DMS79 (cell line): ENCODE measurements around the gene PWWP2A.
"Not testable (repeated sequence)": the region's sequence is repeated elsewhere in the genome, so short reads cannot be mapped to it uniquely, and the experiment has no call there.

Experiments
- DNase-seq: peaks from one replicate; lab custom pipeline; 2025; lab: John Stamatoyannopoulos, UW

Gene PWWP2A, protein sequence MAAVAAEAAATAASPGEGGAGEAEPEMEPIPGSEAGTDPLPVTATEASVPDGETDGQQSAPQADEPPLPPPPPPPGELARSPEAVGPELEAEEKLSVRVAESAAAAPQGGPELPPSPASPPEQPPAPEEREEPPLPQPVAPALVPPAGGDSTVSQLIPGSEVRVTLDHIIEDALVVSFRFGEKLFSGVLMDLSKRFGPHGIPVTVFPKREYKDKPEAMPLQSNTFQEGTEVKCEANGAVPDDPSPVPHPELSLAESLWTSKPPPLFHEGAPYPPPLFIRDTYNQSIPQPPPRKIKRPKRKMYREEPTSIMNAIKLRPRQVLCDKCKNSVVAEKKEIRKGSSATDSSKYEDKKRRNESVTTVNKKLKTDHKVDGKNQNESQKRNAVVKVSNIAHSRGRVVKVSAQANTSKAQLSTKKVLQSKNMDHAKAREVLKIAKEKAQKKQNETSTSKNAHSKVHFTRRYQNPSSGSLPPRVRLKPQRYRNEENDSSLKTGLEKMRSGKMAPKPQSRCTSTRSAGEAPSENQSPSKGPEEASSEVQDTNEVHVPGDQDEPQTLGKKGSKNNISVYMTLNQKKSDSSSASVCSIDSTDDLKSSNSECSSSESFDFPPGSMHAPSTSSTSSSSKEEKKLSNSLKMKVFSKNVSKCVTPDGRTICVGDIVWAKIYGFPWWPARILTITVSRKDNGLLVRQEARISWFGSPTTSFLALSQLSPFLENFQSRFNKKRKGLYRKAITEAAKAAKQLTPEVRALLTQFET

DNA sequence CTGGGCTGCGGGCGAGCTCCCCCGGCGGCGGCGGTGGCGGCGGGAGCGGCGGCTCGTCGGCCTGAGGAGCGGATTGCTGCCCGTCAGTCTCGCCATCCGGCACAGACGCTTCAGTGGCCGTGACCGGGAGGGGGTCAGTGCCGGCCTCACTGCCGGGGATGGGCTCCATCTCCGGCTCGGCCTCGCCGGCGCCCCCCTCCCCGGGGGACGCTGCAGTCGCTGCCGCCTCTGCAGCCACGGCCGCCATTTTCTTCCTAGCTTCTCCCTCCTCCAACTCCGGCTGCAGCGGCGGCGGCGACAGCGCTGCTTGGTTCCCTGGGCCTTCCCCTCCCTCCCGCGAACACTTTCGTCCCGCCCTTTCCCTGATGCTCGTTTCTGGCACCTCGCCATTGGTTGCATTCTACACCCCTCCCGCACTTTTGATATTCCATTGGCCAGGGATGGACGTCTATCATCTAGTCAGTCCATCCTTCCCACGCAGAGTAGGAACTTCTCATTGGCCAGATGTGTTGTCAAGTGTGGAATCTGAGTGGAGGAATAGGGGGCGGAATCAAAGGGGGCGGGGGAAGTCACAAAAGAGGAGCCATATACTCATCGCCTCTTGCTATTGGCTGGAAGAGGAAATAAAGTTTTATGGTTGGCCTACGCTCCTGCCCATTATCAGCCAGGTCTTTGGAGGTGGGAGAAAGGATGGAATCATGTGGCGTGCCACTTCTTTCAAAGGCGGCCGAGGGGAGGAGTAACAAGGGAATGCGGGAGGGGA, at the start of gene PWWP2A:
Gene PWWP2A, minus strand, starts transcription at position 309 of the 763 bp plus-strand sequence. Its CDS starts 62 bp downstream, at position 247.
- peak; percentile 97 for DNase-seq

DNA sequence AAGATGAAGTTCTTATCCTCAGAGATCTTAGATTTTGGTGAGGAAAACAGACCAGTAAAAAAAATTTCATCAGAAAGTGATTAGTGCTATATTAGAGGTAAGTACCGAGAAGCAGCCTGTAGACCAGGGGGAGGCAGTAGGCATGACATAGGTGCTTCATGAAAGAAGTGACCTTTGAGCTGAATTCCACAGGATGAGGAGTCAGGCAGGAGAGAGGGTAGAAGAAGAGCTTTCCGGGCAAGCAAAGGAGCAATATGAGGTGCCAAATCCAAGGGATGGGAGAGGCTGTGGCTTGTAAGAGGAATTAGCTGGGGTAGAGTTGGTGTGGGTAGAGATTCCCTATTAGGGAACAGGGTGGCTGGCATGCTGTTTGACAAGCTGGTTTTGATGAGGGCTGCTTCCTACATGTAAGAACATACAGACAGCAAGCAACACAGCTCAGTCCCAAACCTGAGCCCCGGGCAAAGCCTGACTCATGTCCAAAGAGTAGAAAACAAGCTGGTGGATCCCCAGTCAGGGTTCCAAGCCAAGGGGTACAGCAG, 48.4 kb upstream of the PWWP2A start:
- DNase-seq, result no peak

DNA sequence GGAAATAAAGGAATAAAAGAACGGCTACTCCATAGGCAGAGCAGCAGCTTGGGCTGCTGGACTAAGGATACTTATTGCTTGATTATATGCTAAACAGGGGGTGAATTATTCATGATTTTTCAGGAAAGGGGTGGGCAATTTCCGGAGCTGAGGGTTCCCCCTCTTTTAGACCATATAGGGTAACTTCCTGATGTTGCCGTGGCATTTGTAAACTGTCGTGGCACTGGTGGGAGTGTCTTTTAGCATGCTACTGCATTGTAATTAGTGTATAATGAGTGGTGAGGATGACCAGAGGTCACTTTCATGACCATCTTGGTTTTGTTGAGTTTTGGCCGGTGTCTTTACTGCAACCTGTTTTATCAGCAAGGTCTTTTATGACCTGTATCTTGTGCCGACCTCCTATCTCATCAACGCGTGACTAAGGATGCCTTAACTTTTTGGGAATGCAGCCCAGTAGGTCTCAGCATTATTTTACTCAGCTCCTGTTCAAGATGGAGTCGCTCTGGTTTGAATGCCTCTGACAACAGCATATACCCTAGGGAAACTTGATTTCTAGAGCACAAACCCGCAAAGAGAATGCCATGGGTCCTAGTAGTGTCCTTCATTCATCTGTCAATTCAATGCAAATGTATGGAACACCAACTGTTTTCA, 47.8 kb upstream of the PWWP2A start:
- no peak for DNase-seq

DNA sequence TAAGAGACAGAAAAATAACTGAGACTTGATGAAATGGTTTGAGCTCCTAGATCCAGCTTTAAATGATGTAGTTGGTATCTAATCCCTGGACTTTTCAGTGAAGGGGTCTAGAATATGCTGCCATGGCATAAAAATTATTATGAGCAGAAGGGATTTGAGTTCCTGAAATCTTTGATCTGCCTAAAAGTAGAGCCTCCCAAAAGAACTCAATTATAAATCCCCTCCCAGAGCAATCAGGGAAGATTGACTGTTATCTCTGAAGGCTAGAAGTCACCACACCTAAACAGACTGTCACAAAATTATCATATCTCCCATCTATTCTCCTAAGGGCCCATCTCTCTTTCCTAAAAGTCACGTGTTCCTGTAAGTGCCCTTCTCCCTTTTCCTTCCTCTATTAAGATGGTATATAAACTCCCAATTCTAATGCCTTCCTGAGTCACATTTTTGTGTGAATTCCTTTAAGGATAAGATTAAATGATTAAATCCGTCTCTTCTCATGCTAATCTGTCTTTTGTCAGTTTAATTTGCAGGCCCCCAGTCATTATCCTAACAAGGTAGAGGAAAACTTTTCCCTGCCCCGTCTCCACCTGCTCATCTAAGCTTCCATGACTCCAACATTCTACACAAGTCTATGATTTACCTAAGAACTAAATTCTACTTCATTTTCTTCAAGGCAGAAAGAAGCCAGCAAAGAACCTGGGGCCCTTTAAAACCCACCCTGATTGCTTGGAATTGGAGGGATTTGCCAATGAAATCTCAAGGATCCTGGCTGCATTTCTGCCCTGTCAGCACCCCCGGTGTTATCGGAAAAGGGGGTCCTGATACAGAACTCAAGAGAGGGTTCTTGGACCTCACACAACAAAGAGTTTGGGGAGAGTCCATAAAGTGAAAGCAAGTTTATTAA, 47.1 kb upstream of the PWWP2A start:
- no peak for DNase-seq

DNA sequence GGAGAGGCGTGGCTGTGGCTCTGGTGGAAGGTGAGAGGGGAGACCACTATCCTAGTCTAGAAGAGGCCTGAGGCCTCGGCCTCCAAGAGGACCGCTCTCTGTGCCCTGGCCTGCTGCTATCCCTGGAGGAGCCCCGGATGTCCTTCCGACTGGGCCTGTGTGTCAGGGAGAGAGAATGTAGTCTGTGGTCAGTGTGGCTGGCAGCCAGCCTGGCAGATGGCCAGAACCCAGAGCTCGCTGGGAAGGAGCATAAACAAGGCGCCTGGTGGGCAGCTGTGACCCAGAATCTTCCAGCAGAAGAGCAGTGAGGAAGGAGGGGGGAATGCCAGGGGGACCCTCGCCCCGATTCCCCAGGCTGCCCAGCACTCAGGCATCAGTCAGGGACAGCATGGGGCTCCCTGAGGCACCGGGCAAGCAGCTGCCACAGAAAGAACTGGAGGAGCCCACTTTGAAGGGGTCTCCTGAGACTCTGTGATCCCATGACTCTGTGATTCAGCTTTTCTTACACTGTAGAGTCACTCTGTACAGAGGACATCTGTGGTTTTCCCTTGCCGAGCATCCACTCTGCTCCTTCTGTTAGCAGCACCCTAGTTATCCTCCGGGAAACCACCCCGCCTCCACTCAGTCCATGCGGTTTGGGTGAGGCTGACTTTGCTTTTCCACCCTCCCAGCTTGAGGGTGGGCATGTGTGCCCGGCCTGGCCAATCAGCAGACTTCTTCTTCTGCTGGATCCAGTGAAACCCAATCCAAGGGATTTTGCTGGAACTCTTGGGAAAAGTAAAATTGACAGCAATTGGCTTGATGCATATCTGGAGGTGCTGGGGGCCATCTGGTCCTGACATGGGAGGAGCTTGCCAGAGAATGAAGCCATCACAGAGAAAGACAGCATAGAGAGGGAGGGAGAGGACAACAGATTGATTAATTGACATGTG, 46.2 kb upstream of the PWWP2A start:
- peak; percentile 52 for DNase-seq

DNA sequence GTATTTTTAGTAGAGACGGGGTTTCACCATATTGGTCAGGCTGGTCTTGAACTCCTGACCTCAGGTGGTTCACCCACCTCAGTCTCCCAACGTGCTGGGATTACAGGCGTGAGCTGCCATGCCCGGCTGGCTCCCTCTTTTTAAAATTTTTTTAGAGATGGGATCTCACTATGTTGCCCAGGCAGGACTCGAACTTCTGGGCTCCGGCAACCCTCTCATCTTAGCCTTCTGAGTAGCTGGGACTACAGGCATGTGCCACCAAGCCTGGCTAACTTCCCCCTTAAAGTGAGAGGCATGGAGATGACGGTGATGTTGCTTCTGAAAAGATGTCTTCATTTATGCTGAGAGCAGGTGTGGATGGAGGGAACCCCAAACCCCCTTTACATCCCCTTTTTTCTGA, 43.7 kb upstream of the PWWP2A start:
- DNase-seq, result no peak

DNA sequence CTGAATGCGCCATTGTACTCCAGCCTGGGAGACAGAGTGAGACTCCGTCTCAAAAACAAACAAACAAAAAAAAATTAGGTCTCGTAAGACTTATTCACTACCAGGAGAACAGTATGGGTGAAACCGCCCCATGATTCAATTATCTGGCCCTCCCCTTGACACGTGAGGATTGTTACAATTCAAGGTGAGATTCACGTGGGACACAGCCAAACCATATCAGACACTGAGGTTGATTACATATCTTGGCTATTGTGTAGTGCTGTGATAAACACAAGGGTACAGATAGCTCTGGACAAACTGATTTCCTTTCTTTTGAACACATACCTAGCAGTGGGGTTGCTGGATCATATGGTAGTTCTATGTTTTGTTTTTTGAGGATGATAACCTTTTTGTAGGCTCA, 42.4 kb upstream of the PWWP2A start:
- DNase-seq, result no peak

DNA sequence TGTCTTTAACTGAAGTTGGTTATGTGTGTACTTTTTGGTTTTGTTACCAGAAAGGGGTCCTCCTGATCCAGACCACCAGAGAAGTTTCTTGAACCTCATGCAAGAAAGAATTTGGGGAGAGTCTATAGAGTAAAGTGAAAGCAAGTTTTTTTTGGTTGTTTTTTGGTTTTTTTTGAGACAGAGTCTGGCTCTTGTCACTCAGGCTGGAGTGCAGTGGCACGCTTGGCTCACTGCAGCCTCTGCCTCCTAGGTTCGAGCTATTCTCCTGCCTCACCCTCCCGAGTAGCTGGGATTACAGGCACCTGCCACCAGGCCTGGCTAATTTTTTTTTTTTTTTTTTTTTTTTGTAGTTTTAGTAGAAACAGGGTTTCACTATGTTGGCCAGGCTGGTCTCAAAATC, 41.6 kb upstream of the PWWP2A start:
- DNase-seq, result not testable (repeated sequence)

DNA sequence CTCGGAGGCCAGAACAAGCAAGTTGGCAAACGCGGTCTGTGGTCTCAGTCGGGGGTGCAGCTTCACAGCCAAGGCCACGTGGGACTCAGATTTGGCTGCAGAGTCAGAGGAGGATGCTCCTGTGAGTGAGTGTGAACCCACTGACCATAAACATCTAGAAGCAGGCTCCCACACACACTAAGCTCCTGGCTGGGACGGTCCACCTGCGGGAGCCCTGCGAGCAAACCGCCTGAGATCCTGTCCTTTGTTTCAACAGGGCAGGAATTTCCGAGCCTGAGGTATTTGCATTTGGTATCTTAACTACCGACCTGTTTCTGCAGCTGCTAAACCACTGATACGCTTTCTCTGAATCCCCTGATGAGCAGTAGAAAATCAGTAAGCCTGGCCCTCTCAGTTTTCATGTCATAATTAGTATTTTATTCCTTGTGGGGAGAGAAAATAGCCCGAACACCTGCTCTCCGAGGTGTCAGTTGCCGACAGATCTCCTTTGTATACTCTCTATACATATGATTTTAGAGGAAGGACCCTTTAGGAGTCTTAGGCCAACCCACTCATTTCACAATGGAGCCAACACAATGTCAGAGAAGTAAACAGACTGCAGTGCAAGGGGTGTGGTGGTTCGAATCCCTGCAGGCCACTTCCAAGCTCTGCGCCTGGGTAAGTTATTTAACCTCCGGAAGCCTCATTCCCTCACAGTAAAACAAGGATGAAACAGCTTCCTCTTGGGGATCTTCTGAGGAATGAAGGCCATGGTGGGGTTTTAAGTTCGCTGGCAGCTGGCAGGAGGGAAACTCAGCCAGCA, 40.9 kb upstream of the PWWP2A start:
- no peak for DNase-seq

DNA sequence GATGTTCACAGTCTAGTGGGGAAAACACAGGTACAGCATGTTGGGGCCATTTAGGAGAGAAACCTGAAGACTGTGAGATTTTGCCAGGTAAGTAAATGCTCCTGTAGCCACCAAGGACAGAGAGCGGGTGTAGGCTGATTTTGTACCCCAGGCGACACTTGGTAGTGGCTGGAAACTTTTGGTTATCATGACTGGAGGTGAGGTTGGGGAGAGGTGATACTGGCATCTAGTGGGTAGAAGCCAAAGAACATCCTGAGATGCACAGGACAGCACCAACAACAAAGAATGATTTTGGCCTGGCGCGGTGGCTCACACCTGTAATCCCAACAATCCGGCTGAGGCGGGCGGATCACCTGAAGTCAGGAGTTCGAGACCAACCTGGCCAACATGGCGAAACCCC, 38.8 kb upstream of the PWWP2A start:
- no peak for DNase-seq

DNA sequence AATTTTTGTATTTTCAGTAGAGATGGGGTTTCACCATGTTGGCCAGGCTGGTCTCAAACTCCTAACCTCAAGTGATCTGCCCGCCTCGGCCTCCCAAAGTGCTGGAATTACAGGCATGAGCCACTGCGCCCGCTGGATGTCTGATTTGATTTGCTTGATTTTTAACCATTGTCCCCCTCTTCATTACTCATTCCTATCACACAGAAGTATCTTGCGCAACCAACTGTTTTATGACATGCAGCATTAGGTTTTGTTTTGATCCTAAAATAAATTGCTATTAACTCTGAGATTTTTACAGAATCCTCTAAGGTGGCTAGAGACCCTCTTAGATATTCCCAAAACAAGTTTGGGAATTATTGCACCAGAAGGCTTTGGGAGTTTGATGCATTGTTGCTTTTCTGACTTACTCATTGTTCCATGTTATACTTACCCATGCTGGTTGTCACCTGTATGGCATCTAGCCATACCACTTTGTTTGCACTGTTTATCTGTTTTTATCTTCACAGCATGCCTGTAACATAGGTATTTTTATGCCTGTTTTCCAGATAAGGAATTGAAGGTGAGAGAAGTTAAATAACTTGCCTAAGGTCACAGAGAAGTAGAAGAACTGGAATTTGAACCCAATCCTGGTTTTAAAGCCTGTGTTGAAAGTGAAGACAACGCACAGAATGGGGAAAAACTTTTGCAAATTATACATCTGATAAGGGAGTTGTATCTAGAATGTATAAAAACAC, 35.9 kb upstream of the PWWP2A start:
- no peak for DNase-seq

DNA sequence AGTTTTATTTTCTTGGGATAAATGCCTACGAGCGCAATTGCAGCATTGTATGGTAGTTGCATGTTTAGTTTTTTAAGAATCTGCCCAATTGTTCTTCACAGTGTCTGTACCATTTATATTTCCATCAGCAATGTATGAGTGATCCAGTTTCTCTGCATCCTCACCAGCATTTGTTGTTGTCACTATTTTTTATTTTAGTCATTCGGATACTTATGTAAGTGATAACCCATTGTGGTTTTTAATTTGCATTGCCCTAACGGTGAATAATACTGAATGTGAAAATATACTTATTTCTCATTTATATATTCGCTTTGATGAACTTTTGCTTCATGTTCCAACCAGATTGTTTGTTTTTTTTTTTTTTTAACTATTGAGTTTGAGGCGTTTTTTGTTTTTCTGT, 33.7 kb upstream of the PWWP2A start:
- DNase-seq, result no peak

DNA sequence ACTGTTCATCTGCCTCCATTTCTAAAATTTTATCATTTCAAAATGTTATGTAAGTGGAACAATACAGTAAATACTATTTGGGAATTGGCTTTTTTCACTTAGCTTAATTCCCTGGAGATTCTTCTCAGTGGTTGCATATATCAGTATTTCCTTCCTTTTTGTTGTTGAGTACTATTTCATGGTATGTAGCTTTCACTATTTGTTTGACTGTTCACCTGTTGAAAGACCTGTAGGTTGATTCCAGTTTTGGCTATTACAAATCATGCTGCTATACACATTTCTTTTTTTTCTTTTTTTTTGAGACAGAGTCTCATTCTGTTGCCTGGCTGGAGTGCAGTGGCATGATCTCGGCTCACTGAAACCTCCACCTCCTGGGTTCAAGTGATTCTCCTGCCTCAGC, 33.0 kb upstream of the PWWP2A start:
- DNase-seq, result no peak

DNA sequence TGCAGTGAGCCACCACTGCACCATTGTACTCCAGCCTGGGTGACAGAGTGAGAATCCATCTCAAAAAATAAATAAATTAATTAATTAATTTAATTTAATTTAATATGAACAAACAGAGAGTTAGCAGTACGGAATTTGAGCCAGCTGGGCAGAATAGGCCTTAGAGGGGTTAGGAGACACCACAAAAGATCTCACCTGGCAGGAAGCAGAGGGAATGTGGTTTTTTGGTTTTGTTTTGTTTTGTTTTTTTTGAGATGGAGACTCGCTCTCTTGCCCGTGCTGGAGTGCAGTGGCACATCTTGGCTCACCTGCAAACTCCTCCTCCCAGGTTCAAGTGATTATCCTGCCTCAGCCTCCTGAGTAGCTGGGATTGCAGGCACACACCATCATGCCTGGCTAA, 31.8 kb upstream of the PWWP2A start:
- DNase-seq, result no peak

DNA sequence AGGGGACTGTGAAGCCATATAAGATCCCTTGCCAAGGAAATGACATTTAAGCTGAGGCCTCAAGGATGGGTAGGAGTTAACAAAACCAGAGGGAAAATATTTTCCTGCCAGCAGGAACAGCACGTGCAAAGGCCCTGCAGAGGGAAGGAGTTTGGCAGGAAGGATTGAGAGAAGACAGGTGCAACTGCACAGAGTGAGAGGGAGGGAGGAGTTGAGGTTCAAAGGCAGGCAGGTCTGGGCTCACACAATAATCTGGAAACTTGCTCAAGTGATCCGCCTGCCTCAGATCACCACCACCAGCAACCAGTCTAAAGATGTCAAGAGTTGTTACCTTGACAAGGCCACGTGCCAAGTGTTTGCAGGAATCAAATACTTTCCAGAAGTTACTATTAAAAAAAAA, 31.1 kb upstream of the PWWP2A start:
- DNase-seq, result no peak

DNA sequence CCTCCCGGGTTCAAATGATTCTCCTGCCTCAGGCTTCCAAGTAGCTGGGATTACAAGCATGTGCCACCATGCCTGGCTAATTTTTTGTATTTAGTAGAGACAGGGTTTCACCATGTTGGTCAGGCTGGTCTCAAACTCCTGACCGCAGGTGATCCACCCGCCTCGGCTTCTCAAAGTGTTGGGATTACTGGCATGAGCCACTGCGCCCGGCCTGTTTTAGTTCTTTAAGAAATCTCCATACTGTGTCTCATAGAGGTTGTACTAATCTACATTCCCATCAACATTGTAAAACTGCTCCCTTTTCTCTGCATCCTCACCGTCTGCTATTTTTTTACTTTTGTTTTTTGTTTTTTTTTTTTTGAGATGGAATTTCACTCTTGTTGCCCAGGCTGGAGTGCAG, 25.2 kb upstream of the PWWP2A start:
- not testable (repeated sequence) for DNase-seq

DNA sequence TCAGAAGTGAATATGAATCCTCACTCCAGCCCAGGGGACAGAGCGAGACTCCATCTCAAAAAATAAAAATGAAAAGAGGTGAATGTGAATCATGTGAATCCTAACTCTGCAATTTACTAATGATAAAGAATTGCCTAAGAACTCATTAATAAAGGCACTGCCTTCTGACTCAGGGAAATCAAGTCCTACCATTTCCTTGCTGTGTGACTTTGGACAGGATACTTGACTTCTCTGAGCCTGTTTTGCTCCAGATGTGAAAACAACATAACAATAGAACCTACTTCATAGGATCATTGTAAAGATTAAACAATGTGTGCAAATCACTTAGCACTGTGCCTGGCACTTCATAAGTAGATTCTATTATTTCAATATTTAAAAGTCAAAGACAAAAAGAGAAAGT, 15.1 kb upstream of the PWWP2A start:
- no peak for DNase-seq

DNA sequence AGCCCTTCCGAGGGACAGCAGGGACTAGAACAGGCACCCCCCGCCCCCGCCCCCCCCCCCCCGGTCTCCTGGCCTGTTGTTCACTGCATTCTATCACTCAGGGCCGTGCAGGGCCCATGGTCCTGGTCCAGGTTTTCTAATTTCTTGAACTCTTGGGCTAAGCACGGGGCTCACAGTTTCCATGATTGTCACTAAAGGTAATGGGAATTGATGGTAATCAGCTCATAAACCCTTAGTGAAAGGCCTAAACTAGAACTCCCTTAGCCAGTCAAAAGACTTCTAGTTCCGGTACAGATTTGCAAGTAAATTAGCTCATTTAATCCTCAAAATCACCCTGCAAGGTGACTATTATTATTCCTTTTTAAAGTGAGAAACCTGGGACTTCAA, 14.7 kb upstream of the PWWP2A start:
- no peak for DNase-seq
